ENCODE data around the gene FOLR2. TPM values are rescaled to one million over a fixed set of nuclear protein-coding genes. Genes with fewer than 3 reads are reported as not detected.

Gene FOLR2
- total RNA-seq, 1 experiment from 2014 or later: not detected

DNA sequence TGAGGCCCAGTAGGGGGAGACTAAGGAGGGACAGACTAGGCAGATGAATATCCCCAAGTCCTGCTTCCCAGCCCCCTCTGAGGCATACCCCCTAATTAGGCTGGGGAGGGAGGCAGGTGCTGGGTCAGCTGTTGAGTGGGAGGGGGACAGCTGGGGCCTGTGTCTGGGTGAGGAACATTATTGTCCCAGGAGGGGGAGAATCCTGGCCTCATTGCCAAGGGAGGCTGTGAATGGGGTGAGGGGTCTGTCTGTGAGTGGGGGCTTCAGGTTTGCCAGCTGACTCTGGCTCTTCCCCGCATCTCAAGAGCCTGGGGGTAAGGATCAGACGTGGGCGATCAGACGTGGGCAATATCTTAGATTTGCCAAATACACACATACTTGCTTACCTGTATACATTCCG lies 10.1 kb downstream of the FOLR2 start:
- in situ Hi-C loops (cut with HindIII; ENCODE audit: low pct_unique_long_range_greater_than_20kb, low sequenced_read_pairs): no loop called here
- DNase-seq (ENCODE audit: low read depth, low spot score): no peak

DNA sequence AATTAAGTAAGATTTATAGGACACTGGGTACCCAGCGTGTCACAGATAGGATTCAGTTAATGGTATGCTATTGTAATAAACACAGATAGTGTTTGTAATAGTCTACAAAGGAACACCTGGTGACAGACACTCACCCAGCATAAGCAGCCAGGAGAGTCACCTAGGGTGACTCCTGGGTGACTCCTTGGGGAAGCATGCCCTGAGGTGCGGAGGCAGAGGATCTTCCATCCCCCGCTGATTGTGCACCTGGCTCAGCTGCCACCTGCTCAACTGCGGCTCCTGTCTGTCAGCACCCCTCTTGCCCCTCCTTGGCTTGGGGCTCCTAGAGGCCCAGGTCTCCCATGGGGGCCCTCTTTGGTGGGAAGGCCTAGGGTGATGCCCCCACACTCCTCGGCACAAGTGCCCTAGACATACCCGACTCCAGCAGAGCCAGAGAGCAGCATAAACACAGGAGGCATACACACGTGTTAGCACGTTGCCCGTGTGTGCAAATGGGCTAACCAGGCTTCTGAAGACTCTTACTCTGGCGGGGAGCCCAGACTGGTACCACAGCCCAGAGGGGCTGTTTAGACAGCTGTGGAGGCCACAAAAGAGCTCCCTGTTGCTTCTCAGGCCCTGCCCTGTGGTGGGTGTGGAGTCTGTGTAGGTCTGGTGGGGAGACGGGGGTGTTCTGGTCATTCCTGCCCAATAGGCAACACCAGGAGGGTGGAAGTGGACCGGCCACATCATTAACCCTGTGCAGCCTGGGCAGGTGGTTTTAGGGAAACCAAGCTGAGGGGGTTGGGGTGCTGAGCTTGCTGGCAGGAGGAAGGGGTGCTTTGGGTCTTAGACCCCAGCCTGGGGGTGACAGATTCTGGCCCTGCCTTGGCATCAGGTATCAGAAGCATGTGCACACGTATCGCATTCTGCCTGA lies 11.0 kb downstream of the FOLR2 start:
- no peak for DNase-seq (ENCODE audit: low read depth, low spot score)
- in situ Hi-C loops (cut with HindIII; ENCODE audit: low pct_unique_long_range_greater_than_20kb, low sequenced_read_pairs): no loop called here

GRCh38 chr11:72228229-72228843 lies 11.7 kb downstream of the FOLR2 start:
- no peak for DNase-seq (ENCODE audit: low read depth, low spot score)
- in situ Hi-C loops (cut with HindIII; ENCODE audit: low pct_unique_long_range_greater_than_20kb, low sequenced_read_pairs): no loop called here

- in situ Hi-C loops (cut with HindIII; ENCODE audit: low pct_unique_long_range_greater_than_20kb, low sequenced_read_pairs): no loop called here
- DNase-seq (ENCODE audit: low read depth, low spot score): no peak
Measured at GRCh38 chr11:72228844-72229231, 12.2 kb downstream of the FOLR2 start.

DNA sequence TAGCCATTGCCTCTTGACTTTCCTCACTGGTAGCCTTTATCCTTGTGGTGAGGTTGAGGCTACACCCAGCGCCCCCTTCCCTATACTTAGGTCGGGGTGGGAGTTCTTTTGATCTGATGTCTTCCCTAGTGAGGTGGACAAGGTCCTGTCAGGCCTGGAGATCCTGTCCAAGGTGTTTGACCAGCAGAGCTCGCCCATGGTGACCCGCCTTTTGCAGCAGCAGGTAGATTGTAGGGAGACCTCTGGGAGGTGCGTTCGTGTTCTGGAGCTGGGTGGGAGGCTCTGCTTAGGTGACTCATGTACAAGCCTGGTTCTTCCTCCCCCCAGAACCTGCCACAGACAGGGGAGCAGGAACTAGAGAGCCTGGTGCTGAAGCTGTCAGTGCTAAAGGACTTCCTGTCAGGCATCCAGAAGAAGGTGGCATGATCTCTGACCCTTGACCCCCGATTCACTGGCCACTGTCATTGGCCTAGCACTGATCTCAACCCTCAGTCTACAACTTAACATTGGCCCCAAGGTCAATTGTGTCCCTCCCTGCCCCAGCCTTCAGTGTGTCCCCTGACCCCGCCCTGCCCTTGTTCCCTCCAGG lies 12.8 kb downstream of the FOLR2 start:
- no peak for DNase-seq (ENCODE audit: low read depth, low spot score)
- in situ Hi-C loops (cut with HindIII; ENCODE audit: low pct_unique_long_range_greater_than_20kb, low sequenced_read_pairs): no loop called here

DNA sequence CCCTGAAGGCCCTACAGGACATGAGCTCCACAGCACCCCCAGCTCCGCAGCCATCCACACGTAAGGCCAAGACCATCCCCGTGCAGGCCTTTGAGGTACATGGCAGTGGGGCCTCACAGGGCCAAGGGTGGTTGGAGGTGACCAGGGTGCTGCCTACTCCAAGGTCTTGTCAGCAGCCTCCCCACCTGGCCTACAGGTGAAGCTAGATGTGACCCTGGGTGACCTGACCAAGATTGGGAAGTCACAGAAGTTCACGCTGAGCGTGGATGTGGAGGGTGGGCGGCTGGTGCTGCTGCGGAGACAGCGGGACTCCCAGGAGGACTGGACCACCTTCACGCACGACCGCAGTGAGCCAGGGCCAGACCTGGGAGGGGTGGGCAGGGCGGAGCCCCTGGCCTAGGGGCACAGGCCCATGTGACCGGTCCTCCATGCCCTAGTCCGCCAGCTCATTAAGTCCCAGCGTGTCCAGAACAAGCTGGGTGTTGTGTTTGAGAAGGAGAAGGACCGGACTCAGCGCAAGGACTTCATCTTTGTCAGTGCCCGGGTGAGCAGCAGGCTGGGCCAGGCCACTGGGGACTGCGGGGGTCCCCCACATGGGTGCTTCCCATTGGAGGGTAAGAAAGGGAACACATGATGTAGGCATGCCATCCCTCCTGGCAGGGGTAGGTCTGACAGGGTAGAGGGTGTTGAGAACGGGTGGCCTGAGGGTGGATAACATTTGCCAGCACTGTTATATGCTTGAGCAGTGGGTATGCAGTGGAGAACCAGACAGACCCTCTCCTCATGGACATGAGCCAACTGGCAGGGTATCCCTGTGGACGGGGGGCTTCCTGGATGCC lies 13.6 kb downstream of the FOLR2 start:
- no peak for DNase-seq (ENCODE audit: low read depth, low spot score)
- in situ Hi-C loops (cut with HindIII; ENCODE audit: low pct_unique_long_range_greater_than_20kb, low sequenced_read_pairs): no loop called here

DNA sequence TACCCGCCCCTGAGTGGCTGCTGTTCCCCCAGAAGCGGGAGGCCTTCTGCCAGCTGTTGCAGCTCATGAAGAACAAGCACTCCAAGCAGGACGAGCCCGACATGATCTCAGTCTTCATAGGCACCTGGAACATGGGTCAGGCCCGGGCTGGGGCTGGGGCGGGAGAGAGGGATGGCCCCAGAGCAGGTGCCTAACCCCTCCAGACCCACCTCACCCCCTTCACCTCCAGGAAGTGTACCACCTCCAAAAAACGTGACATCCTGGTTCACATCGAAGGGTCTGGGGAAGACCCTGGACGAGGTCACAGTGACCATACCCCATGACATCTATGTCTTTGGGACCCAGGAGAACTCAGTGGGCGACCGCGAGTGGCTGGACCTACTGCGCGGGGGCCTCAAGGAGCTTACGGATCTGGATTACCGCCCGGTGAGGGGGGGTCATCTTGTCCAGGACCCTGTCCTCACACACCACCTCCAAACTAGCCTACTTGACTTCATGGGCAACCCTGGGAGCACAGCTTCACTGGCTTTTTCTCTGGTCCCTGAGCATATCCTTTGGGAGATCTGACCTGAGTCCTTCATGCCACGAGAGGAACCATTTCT lies 14.3 kb downstream of the FOLR2 start:
- no peak for DNase-seq (ENCODE audit: low read depth, low spot score)
- in situ Hi-C loops (cut with HindIII; ENCODE audit: low pct_unique_long_range_greater_than_20kb, low sequenced_read_pairs): no loop called here

DNA sequence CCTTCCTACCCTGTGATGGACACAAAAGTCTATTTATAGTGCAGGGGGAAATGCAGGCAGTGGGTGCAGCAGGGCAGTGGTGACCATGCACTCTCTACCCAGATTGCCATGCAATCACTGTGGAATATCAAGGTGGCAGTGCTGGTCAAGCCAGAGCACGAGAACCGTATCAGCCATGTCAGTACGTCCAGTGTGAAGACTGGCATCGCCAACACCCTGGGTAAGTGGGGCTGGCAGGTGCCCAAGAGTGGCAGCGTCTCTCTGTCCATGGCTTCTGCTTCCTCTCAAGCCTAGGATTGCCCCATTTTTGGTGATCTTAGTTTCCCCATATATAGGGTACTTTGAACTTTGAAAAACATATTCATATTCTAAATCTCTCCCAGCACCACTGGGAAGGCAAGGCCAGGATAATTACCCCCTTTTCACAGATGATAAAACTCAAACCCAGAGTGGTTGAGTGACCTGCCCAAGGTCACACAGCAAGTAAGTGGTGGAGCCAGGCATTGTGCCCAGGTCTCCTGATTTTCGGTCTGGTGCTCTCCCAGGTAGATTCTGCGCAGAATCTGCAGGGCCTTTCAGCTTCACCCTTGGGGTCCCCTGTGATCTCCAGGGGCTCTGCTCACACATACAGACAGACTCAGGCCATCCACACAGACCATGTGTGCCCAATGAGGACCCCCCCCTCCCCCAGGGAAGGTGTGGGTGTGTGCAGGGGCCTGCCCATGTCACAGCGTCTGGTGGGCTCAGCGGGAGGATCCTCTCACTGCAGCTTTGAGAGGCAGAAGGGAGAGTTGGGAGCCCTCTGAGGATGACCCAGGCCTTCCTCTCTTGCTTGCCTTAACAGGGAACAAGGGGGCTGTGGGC lies 15.0 kb downstream of the FOLR2 start:
- no peak for DNase-seq (ENCODE audit: low read depth, low spot score)
- in situ Hi-C loops (cut with HindIII; ENCODE audit: low pct_unique_long_range_greater_than_20kb, low sequenced_read_pairs): no loop called here

- no peak for DNase-seq (ENCODE audit: low read depth, low spot score)
- in situ Hi-C loops (cut with HindIII; ENCODE audit: low pct_unique_long_range_greater_than_20kb, low sequenced_read_pairs): no loop called here
Measured at GRCh38 chr11:72232260-72233055, 15.9 kb downstream of the FOLR2 start.

GRCh38 chr11:72233056-72233772 lies 16.6 kb downstream of the FOLR2 start:
- in situ Hi-C loops (cut with HindIII; ENCODE audit: low pct_unique_long_range_greater_than_20kb, low sequenced_read_pairs): no loop called here
- no peak for DNase-seq (ENCODE audit: low read depth, low spot score)

DNA sequence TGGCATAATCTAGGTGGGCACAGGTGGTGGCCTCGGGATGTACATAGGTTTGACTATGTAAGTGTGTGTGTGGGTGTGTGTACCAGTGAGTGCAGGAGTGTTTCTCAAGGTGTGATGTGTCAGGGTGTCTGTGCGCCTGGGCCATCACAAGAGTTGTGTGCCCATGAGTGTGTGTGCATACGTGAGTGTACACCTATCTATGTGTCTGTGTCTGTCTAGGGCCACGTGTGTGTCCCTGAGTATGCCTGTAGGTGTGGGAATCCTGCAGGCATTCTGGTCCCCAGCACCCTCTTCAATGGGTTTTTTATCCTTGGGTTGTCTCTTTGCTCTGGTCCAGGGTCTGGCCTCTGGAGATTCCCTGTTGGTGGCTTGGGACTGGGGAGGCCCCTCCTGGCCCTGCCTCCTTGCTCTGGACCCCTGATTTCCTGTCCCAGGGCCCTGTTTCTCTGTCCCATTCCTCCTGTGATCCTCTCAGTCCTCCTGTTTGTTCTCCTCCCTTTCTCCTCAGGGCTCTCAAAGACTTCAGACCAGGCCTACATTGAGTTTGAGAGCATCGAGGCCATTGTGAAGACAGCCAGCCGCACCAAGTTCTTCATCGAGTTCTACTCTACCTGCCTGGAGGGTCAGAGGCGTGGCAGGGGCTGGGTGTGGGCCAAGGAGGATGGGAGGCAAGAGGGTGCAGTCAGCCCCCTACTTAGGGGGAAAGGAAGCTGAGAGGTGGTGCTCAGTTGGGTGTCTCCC lies 17.3 kb downstream of the FOLR2 start:
- in situ Hi-C loops (cut with HindIII; ENCODE audit: low pct_unique_long_range_greater_than_20kb, low sequenced_read_pairs): no loop called here
- DNase-seq (ENCODE audit: low read depth, low spot score): no peak

- DNase-seq (ENCODE audit: low read depth, low spot score): no peak
- in situ Hi-C loops (cut with HindIII; ENCODE audit: low pct_unique_long_range_greater_than_20kb, low sequenced_read_pairs): no loop called here
Measured at GRCh38 chr11:72234514-72234830, 17.9 kb downstream of the FOLR2 start.

GRCh38 chr11:72234920-72235319 lies 18.3 kb downstream of the FOLR2 start:
- in situ Hi-C loops (cut with HindIII; ENCODE audit: low pct_unique_long_range_greater_than_20kb, low sequenced_read_pairs): no loop called here
- DNase-seq (ENCODE audit: low read depth, low spot score): no peak

GRCh38 chr11:72235351-72236057 lies 18.9 kb downstream of the FOLR2 start:
- DNase-seq (ENCODE audit: low read depth, low spot score): no peak

More at GRCh38 chr11:72235351-72236057, 18.9 kb downstream of the FOLR2 start:
- in situ Hi-C loops (cut with HindIII; ENCODE audit: low pct_unique_long_range_greater_than_20kb, low sequenced_read_pairs): no loop called here
